NCI-H146 (cell line): Measurements from ENCODE around the gene HACL1.
A peak's percentile ranks its signal among the peaks of the same experiment; 100 is the strongest.

ENCODE experiments used
- DNase-seq: peaks from one replicate; lab custom pipeline; 2025; lab: John Stamatoyannopoulos, UW

Gene HACL1

GRCh38 chr3:15523660-15524417 is 77.5 kb downstream of the HACL1 start:
- no peak for DNase-seq

GRCh38 chr3:15522016-15522415 is 79.4 kb downstream of the HACL1 start:
- no peak for DNase-seq

DNA sequence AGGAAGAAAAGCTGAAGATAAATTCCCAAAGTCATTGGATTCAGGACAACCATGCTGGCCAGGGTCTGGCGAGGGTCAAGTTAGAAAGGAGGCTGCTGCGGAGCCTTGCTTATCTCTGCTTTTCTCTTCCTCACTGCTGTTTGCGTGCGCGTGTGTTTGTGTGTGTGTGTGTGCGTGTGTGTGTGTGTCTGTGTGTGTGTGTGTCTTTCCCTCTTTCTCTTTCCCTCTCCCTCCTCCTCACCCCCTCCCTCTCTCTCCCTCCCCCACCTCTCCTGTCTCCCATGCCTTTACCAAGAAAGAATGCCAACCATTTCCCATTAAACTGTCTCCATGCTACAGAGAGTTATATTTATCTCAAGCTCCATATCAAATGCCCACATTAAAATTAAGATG is 79.8 kb downstream of the HACL1 start, which contains the start of gene COLQ:
COLQ (minus strand) TSS at position 134 of the 393 bp plus-strand sequence; CDS start at position 53, 81 bp downstream.
- DNase-seq: no peak

- no peak for DNase-seq
Observed at GRCh38 chr3:15520804-15521572, 80.4 kb downstream of the HACL1 start.

DNA sequence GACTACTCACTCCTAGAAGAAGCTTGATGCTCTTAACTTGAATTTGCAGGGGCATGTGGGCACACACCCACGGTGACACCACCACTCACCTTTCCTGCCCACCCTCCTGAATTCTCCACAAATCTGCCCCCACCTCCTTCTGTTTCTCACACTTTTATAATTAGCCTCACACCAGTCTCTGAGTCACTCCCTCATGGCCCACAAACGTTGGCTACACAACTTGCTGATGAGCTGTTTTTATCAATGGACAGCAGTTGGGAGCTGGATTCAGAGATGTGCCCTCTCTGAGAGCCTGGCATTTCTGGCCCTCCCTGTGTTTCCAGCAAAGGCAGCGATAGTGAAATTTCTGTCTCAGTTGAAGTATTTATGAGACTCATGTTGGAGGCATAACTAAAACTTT is 81.2 kb downstream of the HACL1 start:
- no peak for DNase-seq

DNA sequence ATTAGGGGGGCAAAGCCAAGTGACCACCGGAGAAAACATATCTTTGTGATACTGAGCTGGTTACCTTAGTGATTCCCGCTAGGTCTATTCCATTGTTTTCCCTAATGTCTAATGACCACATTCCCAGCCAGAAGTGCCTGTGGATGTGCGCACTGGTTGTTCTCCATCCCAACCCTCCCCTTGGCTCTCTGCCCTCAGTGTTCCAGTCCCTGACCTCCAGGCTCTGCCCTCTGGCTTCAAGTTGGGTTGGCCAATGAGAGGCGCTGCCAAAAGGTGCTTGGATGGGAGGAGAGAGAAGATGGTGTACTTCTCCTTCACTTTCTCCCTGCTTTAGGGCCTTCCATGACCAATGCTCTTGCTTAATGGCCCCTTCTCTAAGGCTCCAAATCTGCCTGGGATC is 82.3 kb downstream of the HACL1 start:
- DNase-seq: no peak

DNA sequence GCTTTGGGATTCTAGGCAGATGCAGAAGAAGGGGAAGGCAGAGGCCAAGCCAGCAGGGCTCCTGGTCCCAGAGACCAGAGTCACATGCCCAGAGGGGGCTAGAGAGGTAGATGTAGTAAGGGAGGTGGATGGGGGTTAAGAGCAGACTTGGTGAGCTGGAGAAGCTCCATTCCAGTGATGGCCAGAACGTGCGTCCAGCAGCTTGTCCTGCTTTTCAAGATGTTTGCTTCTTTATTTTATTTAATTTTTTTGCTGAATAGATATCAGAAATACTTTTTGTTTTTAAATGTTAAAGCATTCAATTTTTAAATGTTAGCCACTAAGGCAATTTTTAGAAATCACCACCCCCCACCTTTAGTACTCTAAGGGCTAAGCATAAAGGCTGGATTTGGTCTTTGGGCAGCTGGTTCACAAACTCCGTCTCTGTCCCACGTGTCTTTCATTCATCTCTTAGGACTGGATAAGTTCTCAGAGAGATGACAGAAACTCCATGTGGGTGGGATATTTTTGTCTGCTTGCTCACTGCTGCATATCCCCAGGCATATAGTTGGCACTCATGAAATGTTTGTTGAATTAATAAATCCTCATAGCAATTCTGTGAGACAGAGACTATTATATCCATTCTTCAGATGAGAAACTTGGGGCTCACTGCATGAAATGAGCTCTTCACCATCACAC is 86.6 kb downstream of the HACL1 start:
- DNase-seq: no peak

DNA sequence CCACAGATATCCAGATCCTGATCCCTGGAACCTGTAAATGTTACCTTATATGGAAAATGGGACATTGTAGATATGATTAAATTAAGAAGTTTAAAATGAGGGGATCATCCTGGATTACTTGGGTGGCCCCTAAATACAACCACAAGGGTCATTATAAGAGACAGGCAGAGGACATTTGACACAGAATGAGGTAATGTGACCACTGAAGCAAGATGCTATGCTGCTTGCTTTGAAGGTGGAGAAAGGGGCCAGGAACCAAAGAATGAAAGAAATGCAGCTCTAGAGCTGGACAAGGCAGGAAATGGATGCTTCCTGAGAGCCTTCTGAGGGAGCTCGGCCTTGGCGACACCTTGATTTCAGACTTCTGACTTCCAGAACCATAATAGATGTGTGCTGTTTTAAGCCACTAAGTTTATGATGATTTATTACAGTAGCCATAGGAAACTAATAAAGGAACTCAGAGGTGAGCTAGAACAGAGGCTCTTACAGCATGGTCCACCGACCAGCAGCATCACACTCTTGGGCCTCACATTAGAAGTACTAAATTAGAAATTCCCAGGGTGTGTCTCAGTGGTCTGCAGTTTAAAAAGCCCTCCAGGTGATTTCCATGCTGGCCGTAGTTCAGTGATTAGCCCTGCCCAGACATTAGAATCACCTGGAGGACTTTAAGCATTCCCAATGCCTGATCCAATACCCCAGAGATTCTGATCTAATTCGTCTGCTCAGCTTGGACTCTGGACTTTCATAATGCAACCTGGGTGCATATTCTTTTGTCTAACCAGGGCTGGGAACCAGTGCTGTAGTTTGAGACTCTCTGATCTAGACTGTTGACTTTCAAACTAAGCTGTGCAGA is 87.3 kb downstream of the HACL1 start:
- no peak for DNase-seq

GRCh38 chr3:15513116-15513515 is 88.3 kb downstream of the HACL1 start:
- DNase-seq: no peak

DNA sequence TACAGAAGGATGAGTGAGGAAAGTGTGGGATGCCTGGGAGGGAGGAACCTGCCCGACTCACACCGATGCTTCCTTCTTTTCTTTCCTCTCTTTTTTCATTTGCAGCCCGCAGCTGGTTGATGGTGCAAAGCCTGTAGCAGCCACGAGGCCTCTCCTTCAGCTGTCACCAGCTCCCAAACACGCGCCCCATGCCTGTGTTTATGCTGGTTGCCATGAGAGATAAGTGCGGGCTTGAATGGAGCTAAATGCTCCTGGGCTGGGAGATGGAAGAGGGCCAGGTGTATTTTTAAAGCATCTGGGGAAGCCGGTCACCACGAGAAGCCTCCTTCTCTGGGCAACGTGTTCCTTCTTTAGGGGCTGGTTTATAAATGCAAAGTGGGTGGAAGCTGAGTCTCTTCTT is 89.2 kb downstream of the HACL1 start:
- DNase-seq: peak; percentile 85

GRCh38 chr3:15511156-15511555 is 90.2 kb downstream of the HACL1 start:
- no peak for DNase-seq
